GM12872 (cell line): ENCODE results near the gene LPIN1.

ENCODE experiments used
- CTCF ChIP-seq: IDR thresholded peaks from 3 replicates; pipeline ENCODE4 v1.5.1; 2011; ENCODE audit warnings: low read depth, mild to moderate bottlenecking, low read length, moderate library complexity; ENCODE audit not compliant: insufficient read depth

LPIN1 gene

GRCh38 chr2:11832531-11832930 lies 86.1 kb downstream of the LPIN1 start:
- TF ChIP-seq CTCF, result no peak

DNA sequence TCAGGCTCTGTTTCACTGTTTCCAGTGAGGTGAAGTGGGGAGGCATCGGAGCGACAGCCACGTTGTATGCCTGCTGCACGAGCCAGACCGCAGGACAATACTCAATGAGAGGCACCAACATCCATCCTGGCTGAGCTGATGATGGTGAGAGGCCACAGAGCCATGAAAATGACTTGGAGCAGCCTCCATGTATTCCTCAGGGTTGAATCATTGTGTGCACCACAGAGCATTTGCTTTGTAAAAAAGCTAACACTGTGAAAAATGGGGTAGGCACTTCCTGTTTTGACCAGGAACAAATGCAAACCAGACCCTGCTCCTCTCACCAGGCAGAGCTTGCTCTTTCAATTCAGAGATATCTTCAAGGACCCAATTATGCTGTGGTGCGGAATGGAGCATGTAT lies 87.2 kb downstream of the LPIN1 start:
- no peak for TF ChIP-seq CTCF

- TF ChIP-seq CTCF, result no peak
Measured at GRCh38 chr2:11835403-11835802, 89.0 kb downstream of the LPIN1 start.

GRCh38 chr2:11836647-11837219 lies 90.3 kb downstream of the LPIN1 start:
- no peak for TF ChIP-seq CTCF

DNA sequence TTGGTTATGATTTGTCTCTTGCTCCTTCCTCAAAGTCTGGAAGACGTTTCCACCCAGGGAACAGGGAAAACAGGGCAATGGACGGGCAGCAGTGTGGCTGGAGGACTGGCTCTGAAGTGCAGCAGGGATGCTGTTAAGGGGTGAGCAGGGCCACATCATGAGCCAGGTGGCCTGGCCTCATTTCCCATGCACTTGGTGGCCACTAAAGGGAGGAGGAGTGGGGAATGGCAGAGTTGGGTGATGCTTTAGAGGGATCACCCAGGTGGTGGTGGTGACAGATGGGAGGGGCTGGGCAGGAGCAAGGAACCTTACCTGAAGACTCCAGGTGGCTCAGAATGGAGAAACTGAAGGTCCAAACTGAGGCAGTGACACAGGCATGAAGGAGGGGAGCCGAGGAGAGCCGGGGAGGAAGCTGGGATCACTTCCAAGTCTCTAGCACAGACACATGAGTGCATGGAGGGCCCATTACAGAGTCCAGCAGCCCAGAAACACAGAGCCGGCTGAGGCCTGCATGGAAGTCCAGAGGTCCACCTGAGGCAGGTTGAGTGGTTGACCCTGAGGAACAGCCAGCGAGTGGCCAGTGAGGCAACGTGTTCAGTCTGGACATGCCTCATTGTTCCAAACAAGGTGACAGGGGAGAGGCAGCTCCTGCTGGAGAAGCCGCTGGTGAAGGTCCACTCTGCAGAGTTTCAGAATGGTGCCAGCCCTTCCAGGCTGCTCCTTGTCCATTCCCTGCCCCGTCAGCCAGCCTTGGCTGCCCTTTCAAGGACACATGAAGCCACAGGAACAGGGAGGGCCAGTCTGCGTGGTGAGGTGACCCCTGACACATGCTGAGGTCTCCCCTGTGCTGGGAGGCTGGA lies 91.7 kb downstream of the LPIN1 start:
- no peak for TF ChIP-seq CTCF

DNA sequence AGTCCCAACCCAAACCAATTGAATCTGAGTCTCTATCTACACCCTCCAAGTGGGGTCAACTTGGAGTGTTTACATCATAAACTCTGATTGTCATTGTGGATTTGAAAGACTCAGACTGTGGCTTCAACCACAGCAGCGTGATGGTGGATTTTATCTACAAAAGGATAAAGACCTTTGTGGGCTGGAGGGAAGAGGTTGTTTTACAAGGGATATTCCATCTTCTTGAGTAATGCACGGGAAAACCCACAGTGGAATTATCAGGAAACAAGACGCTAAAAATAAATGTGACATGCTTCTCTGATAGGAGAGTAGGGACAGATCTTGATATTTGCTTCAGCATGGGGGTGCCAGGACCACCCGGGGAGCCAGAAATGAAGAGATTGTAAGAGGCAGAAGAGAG lies 93.5 kb downstream of the LPIN1 start:
- no peak for TF ChIP-seq CTCF

DNA sequence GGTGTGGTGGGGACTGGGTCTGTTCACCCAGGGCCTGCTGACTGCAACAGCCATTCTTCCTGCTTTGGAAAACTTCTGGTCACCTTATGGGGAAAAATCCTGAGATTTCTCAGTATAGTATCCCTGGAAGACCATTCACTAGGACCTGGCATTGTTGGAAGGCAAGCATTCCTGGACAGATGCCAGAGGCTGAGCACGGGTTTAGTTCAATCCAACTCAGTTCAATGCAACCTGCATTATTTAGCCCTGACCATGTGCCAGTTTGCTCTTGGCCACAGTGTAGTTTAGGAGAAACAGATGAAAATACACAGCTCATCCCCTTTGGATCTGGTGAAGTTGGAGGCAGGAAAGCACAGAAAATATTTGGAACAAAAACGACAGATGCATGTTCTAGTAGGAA lies 95.9 kb downstream of the LPIN1 start:
- TF ChIP-seq CTCF, result no peak
